Epidermal melanocyte (primary cell): ENCODE data around the gene RIPOR2.
A peak's percentile ranks its signal among the peaks of the same experiment; 100 is the strongest.
"Not testable (repeated sequence)": the region's sequence is repeated elsewhere in the genome, so short reads cannot be mapped to it uniquely, and the experiment has no call there.

Source experiments
- DNase-seq: peaks from one replicate; pipeline ENCODE4 v3.0.0; 2011; ENCODE audit warnings: low spot score; ENCODE audit not compliant: insufficient read length

The RIPOR2 gene

GRCh38 chr6:24807584-24807983 lies 128.2 kb downstream of the RIPOR2 start:
- DNase-seq, result no peak

GRCh38 chr6:24802271-24803059 lies 133.3 kb downstream of the RIPOR2 start:
- no peak for DNase-seq

- DNase-seq, result no peak
Observed at GRCh38 chr6:24799541-24799915, 136.2 kb downstream of the RIPOR2 start.

- DNase-seq, result no peak
Observed at GRCh38 chr6:24798740-24799540, 136.8 kb downstream of the RIPOR2 start, which contains the start of gene ARMH2. TSS of gene ARMH2 (minus strand) at chr6:24798917. CDS start at chr6:24798857, 60 bp downstream.

GRCh38 chr6:24797596-24798216 lies 138.1 kb downstream of the RIPOR2 start:
- DNase-seq, result no peak

GRCh38 chr6:24796616-24797290 lies 139.0 kb downstream of the RIPOR2 start:
- DNase-seq, result no peak

GRCh38 chr6:24795106-24795505 lies 140.7 kb downstream of the RIPOR2 start:
- no peak for DNase-seq

- no peak for DNase-seq
Observed at GRCh38 chr6:24788031-24788665, 147.6 kb downstream of the RIPOR2 start.

- DNase-seq, result no peak
Observed at GRCh38 chr6:24780206-24780605, 155.6 kb downstream of the RIPOR2 start.

- DNase-seq, result no peak
Observed at GRCh38 chr6:24779416-24780016, 156.2 kb downstream of the RIPOR2 start.

- DNase-seq, result no peak
Observed at GRCh38 chr6:24778878-24779277, 156.9 kb downstream of the RIPOR2 start.

- no peak for DNase-seq
Observed at GRCh38 chr6:24778121-24778520, 157.6 kb downstream of the RIPOR2 start.

- DNase-seq, result no peak
Observed at GRCh38 chr6:24777227-24777626, 158.5 kb downstream of the RIPOR2 start.

- no peak for DNase-seq
Observed at GRCh38 chr6:24775520-24776058, 160.2 kb downstream of the RIPOR2 start.

GRCh38 chr6:24774696-24775519 lies 160.9 kb downstream of the RIPOR2 start, which contains the start of gene GMNN:
TSS of gene GMNN (plus strand) at chr6:24774937. CDS start at chr6:24777247, 2,310 bp downstream.
- DNase-seq, result peak; percentile 83

- no peak for DNase-seq
Observed at GRCh38 chr6:24768361-24768760, 167.4 kb downstream of the RIPOR2 start.

GRCh38 chr6:24766680-24767462 lies 168.9 kb downstream of the RIPOR2 start:
- DNase-seq, result peak; percentile 37

GRCh38 chr6:24765968-24766367 lies 169.8 kb downstream of the RIPOR2 start:
- DNase-seq, result not testable (repeated sequence)
